Activated T-cell treated with anti-CD3 and anti-CD28 coated beads, Interleukin-2, amount 50 U/mL, for 24 hours (primary cell): ENCODE measurements around the gene RYR2.

ENCODE experiments used
- DNase-seq: peaks from one replicate; pipeline ENCODE4 v3.0.0-alpha.2; 2020
- H3K27ac Mint-ChIP-seq: 2 replicates; pipeline ENCODE4 v1.8.0; 2020; ENCODE audit warnings: mild to moderate bottlenecking, mixed read lengths
- H3K27me3 Mint-ChIP-seq: 2 replicates; pipeline ENCODE4 v1.8.0; 2020; ENCODE audit warnings: mixed read lengths
- H3K36me3 Mint-ChIP-seq: 2 replicates; pipeline ENCODE4 v1.8.0; 2020; ENCODE audit warnings: low read depth, mixed read lengths
- H3K4me1 Mint-ChIP-seq: 2 replicates; pipeline ENCODE4 v1.8.0; 2020; ENCODE audit warnings: low read depth, mixed read lengths
- H3K4me3 Mint-ChIP-seq: 2 replicates; pipeline ENCODE4 v1.8.0; 2020; ENCODE audit warnings: mild to moderate bottlenecking, moderate library complexity, mixed read lengths
- H3K9me3 Mint-ChIP-seq: 2 replicates; pipeline ENCODE4 v1.8.0; 2020; ENCODE audit warnings: mixed read lengths

RYR2 gene

GRCh38 chr1:237084341-237085077, 42.5 kb downstream of the RYR2 start:
- Mint-ChIP-seq H3K27ac (no peak overlapping the region), H3K27me3 (no peaks in the 10 kb centered on the region), H3K4me3 (no peak overlapping the region), H3K36me3 (no peaks in the 10 kb centered on the region), H3K9me3 (no peaks in the 10 kb centered on the region), H3K4me1 (no peaks in the 10 kb centered on the region)
- no peak for DNase-seq

DNA sequence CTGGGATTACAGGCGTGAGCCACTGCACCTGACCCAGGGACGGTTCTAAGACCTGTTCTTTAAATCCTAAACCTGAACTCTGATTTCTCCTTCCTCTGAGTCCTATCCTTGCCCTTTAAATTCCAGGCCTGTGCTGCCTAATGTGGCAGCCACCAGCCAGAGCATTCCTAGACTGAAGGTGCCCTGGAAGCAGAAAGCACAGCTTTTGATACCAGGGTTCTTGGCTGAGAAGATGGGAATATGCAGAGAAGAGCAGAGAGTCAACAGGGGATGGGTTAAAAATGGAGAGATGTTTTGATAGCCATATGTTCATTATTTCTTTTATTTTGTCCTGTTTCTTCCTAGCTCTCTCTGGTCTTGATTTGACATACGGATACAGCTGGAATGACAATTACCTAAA, 49.7 kb downstream of the RYR2 start:
- no peak overlapping the region for H3K4me3 Mint-ChIP-seq
- no peaks in the 10 kb centered on the region for H3K27me3 Mint-ChIP-seq
- H3K27ac Mint-ChIP-seq, result no peak overlapping the region
- DNase-seq, result no peak
- no peaks in the 10 kb centered on the region for H3K9me3 Mint-ChIP-seq
- H3K36me3 Mint-ChIP-seq, result no peaks in the 10 kb centered on the region
- no peaks in the 10 kb centered on the region for H3K4me1 Mint-ChIP-seq

GRCh38 chr1:237093691-237094090, 51.7 kb downstream of the RYR2 start:
- H3K36me3 Mint-ChIP-seq, result no peaks in the 10 kb centered on the region
- no peaks in the 10 kb centered on the region for H3K27me3 Mint-ChIP-seq
- DNase-seq, result no peak
- H3K4me3 Mint-ChIP-seq, result no peak overlapping the region
- H3K4me1 Mint-ChIP-seq, result no peaks in the 10 kb centered on the region
- H3K9me3 Mint-ChIP-seq, result no peaks in the 10 kb centered on the region
- no peak overlapping the region for H3K27ac Mint-ChIP-seq

DNA sequence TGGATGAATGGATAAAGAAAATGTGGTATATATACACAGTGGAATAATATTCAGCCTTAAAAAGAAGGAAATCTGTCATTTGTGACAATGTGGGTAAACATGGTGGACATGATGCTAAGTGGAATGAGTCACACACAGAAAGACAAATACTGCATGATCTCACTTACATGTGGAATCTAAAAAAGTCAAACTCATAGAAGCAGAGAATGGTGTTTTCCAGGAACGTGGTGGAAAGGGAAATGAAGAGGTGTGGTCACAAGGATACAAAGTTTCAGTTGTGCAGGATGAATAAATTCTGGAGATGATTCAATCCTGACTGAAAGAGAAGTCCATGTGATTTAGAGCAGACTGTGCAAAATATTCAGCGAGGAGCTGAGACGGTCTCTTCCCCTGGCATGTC, 56.6 kb downstream of the RYR2 start:
- Mint-ChIP-seq H3K4me1 (no peaks in the 10 kb centered on the region), H3K27ac (no peak overlapping the region), H3K9me3 (no peaks in the 10 kb centered on the region), H3K4me3 (no peak overlapping the region), H3K36me3 (no peaks in the 10 kb centered on the region), H3K27me3 (no peaks in the 10 kb centered on the region)
- no peak for DNase-seq

GRCh38 chr1:237103021-237103420, 61.0 kb downstream of the RYR2 start:
- no peak overlapping the region for H3K27ac Mint-ChIP-seq
- DNase-seq, result no peak
- H3K4me3 Mint-ChIP-seq, result no peak overlapping the region
- no peaks in the 10 kb centered on the region for H3K9me3 Mint-ChIP-seq
- H3K4me1 Mint-ChIP-seq, result no peaks in the 10 kb centered on the region
- no peaks in the 10 kb centered on the region for H3K27me3 Mint-ChIP-seq
- no peaks in the 10 kb centered on the region for H3K36me3 Mint-ChIP-seq

GRCh38 chr1:237104096-237104495, 62.1 kb downstream of the RYR2 start:
- DNase-seq, result no peak
- Mint-ChIP-seq H3K27me3 (no peaks in the 10 kb centered on the region), H3K9me3 (no peaks in the 10 kb centered on the region), H3K27ac (no peak overlapping the region), H3K4me1 (no peaks in the 10 kb centered on the region), H3K36me3 (no peaks in the 10 kb centered on the region), H3K4me3 (no peak overlapping the region)

DNA sequence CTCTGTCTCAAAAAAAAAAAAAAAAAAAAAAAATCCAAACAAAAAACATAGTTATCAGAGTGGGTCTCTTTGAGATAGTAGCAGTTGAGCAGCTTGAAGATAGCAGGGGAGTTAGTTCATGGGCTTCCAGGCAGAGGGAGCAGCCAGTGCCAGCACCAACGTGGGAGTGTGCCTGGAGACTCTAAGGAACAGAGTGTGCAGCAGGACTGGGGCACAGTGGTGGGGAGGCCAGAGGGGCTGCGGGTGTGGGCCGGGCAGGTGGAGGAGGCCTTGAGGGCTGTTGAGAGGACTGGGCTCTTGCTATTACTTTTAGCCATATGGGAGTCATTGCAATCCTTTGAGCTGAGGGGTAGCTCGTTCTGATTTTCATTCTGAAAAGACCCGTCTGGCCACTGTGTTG, 63.8 kb downstream of the RYR2 start:
- H3K27me3 Mint-ChIP-seq, result no peaks in the 10 kb centered on the region
- H3K4me3 Mint-ChIP-seq, result no peak overlapping the region
- no peaks in the 10 kb centered on the region for H3K36me3 Mint-ChIP-seq
- no peaks in the 10 kb centered on the region for H3K9me3 Mint-ChIP-seq
- no peaks in the 10 kb centered on the region for H3K4me1 Mint-ChIP-seq
- DNase-seq, result no peak
- H3K27ac Mint-ChIP-seq, result no peak overlapping the region

DNA sequence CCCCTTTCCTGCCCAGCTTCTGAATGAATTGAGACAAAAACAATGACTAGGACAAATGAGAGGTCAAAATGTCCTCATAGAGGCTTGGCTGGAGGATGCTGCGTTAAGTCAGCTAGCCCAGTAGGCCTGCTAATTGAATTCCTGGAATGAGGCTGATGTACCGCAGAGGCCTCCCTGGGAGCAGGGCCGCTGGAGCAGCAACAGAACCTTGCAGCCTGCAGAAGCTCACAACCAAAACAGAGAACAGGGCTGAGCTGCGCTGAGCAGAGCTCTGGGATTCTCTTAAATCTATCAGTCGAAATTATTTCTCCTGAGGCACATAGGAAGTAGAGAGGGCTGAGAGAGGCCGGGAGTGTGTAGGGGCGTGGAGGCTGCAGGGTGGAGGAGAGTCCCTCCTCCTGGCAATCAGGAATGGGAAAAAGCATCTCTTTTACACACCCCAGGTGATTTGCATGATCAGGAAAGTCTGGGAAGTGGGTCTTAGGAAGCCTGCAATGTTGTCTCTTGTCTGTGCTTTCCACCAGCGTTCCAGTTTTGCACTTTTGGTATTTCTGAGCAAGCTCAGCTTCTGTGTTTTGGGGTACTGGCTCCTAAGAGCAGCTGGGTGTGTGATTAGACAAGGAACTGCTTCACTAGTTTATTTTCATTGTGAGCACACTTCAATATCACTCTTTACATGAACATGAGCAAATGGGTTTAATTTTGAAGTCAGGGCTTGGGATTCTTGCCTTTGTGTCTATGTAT, 66.5 kb downstream of the RYR2 start:
- Mint-ChIP-seq H3K27ac (no peak overlapping the region), H3K9me3 (no peaks in the 10 kb centered on the region), H3K36me3 (no peaks in the 10 kb centered on the region), H3K4me1 (no peaks in the 10 kb centered on the region), H3K4me3 (no peak overlapping the region), H3K27me3 (no peaks in the 10 kb centered on the region)
- DNase-seq, result no peak

DNA sequence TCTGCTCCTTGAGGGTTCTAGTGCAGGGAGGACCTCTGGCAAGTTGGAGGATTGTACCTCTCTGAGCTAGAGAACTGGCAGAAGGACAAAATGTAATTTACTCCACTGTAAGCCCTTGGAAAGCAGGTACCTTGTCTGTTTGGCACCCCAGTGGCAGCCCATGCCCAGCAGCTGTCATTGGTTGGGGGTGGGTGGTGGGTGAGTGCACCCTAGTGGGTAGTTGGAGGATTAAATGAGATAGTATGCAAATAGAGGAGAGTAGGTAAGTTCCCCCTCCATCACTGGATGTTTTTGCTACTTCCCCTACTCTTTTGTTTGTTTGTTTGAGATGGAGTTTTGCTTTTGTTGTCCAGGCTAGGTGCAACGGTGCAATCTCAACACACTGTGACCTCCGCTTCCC, 69.8 kb downstream of the RYR2 start:
- no peak overlapping the region for H3K27ac Mint-ChIP-seq
- H3K4me1 Mint-ChIP-seq, result no peaks in the 10 kb centered on the region
- no peaks in the 10 kb centered on the region for H3K9me3 Mint-ChIP-seq
- DNase-seq, result no peak
- H3K4me3 Mint-ChIP-seq, result no peak overlapping the region
- no peaks in the 10 kb centered on the region for H3K36me3 Mint-ChIP-seq
- no peaks in the 10 kb centered on the region for H3K27me3 Mint-ChIP-seq

DNA sequence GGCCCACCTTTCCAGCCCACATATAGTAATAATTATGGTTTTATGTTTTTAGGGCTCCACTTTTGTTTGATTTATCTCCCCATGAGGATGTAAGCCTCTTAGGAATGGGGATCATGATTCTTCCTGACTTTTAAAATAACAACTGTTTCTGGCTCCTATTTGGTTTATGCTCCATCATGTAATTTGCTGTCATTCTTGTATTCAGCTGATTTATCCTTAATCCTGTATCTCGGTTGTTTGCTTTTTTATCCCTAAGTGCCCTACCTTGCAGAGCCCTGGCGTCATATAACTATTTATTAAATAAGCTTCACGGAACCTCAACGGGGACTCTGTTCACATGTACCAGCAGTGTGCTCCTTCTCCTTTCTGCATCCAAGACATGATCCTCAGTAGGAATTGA, 70.7 kb downstream of the RYR2 start:
- Mint-ChIP-seq H3K9me3 (no peaks in the 10 kb centered on the region), H3K36me3 (no peaks in the 10 kb centered on the region), H3K27me3 (no peaks in the 10 kb centered on the region), H3K27ac (no peak overlapping the region), H3K4me1 (no peaks in the 10 kb centered on the region), H3K4me3 (no peak overlapping the region)
- DNase-seq, result no peak

DNA sequence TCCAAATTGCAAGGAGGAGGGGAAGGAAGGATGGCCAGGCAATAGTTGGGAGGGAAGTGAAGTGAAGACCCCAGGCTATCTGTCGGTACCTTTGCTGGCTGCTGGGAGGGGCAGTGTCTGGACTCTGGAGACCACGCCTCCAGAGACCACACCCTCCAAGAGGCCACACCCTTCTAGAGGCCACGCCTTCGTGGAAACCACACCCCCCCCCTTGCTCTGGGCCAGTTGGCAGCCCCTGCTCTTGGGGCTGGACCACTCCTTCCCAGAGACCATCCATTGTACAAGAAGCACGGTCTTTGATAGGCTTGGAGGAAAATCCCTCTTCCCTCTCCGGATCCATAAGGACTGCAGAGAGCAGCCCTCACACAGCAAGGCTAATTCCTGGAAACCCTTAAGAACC, 73.1 kb downstream of the RYR2 start:
- H3K36me3 Mint-ChIP-seq, result no peaks in the 10 kb centered on the region
- H3K27ac Mint-ChIP-seq, result no peak overlapping the region
- no peaks in the 10 kb centered on the region for H3K4me1 Mint-ChIP-seq
- H3K27me3 Mint-ChIP-seq, result no peaks in the 10 kb centered on the region
- no peak for DNase-seq
- H3K9me3 Mint-ChIP-seq, result no peaks in the 10 kb centered on the region
- H3K4me3 Mint-ChIP-seq, result no peak overlapping the region

GRCh38 chr1:237119091-237119490, 77.1 kb downstream of the RYR2 start:
- no peak for DNase-seq
- no peaks in the 10 kb centered on the region for H3K4me1 Mint-ChIP-seq
- H3K27ac Mint-ChIP-seq, result no peak overlapping the region
- H3K36me3 Mint-ChIP-seq, result no peaks in the 10 kb centered on the region
- no peak overlapping the region for H3K4me3 Mint-ChIP-seq
- no peaks in the 10 kb centered on the region for H3K9me3 Mint-ChIP-seq
- peaks cover 6% of the 10 kb centered on the region for H3K27me3 Mint-ChIP-seq

- H3K27me3 Mint-ChIP-seq, result peaks cover 6% of the 10 kb centered on the region
- H3K4me3 Mint-ChIP-seq, result no peak overlapping the region
- DNase-seq, result no peak
- H3K36me3 Mint-ChIP-seq, result no peaks in the 10 kb centered on the region
- no peak overlapping the region for H3K27ac Mint-ChIP-seq
- H3K4me1 Mint-ChIP-seq, result no peaks in the 10 kb centered on the region
- H3K9me3 Mint-ChIP-seq, result no peaks in the 10 kb centered on the region
Observed at GRCh38 chr1:237120683-237121082, 78.7 kb downstream of the RYR2 start.

DNA sequence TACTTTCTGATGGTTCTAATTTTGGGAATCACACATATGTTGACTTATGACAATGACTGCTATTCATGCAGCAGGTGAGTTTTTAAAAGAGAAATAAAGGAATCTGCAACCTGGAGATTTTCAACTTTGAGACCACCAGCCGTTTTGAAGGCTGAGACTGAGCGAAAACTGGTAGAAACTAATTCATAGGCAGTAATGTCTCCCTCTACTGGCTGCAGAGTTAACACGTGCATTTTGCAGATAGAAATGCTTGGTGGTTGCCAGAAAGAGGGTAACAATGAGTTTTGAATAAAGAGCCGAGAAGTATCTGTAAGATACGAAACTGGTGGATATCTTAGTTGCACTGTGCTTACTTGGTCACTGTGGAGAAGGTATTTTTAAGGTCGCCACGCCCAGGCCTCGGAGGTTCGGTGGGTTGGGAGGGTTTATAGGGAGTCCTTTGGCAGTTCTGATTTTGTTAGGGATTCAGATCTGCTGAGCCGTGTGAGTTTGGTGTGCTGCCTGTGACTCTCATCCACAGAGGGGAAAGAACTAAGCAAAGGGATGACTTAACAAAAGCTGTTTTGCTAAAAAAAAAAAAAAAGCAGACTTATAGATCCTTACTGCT, 83.0 kb downstream of the RYR2 start:
- H3K4me3 Mint-ChIP-seq, result no peak overlapping the region
- H3K36me3 Mint-ChIP-seq, result no peaks in the 10 kb centered on the region
- no peak for DNase-seq
- H3K4me1 Mint-ChIP-seq, result no peaks in the 10 kb centered on the region
- H3K9me3 Mint-ChIP-seq, result peaks cover 9% of the 10 kb centered on the region
- H3K27me3 Mint-ChIP-seq, result peaks cover 6% of the 10 kb centered on the region
- H3K27ac Mint-ChIP-seq, result no peak overlapping the region

GRCh38 chr1:237126180-237126579, 84.2 kb downstream of the RYR2 start:
- peaks cover 9% of the 10 kb centered on the region for H3K9me3 Mint-ChIP-seq
- H3K4me3 Mint-ChIP-seq, result no peak overlapping the region
- no peaks in the 10 kb centered on the region for H3K4me1 Mint-ChIP-seq
- H3K27me3 Mint-ChIP-seq, result peaks cover 6% of the 10 kb centered on the region
- H3K27ac Mint-ChIP-seq, result no peak overlapping the region
- DNase-seq, result no peak
- H3K36me3 Mint-ChIP-seq, result no peaks in the 10 kb centered on the region
